ENCODE data around the gene MTNR1B.

GRCh38 chr11:92972248-92972647 is 2.8 kb downstream of the MTNR1B start:
- no peak for TF ChIP-seq POLR2AphosphoS5 (IDR thresholded peaks at IDR 0.05; ENCODE audit: low read depth)
- no peak for TF ChIP-seq CTCF (IDR thresholded peaks at IDR 0.05; ENCODE audit: insufficient read depth, low read length)
- TF ChIP-seq REST (IDR thresholded peaks at IDR 0.05; ENCODE audit: insufficient replicate concordance, low read depth), result no peak
